OCI-LY3 (cell line): ENCODE data around the gene FRMD4A.

ENCODE experiments used
- EZH2phosphoT487 ChIP-seq: fragments of 200-600 bp; shearing (Covaris generic); IDR thresholded peaks from 2 replicates; pipeline ENCODE4 v1.6.1; 2018; ENCODE audit warnings: antibody characterized with exemption, mixed run types, low read depth
- TF ChIP-seq, protein P1 (sequence below): fragments of 200-600, 300-600 bp; sonication (generic); IDR thresholded peaks from 2 replicates; pipeline ENCODE4 v1.5.1; 2014; ENCODE audit warnings: antibody characterized with exemption, low read length, low read depth

DNA sequence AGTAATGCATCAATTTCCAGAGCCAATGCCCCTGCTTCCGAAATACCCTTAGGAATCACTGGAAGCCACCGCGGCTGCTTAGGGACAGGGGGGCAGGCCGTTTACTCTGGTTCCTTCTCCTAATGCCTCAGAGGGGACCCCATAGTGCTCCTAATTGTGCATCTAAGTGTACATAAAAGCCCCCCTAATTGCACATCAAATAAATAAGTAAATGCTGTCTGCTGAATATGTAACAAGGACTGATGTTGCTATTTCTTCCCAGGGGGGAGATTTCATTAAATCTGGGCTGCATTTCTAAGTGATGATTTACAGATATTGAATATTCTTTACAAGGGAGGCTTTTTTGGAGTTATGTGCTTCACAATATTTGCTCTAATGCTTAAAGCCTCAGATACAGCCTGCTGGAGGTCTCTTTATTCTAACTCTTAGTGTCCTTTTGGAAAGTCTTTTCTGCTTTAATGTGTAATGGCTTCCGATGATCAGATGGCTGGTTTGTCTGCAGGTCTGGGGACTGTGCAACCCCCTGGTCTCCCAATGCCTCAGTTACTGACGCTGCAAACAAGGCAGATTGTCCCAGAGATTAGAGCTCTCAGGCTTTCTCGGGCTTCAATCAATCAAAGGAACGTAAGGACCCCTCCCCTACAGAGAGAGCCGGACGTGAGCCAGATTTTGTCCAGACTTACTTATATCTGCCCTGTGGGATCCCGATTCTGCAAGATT lies 601.0 kb downstream of the FRMD4A start:
- TF ChIP-seq, protein P1, sequence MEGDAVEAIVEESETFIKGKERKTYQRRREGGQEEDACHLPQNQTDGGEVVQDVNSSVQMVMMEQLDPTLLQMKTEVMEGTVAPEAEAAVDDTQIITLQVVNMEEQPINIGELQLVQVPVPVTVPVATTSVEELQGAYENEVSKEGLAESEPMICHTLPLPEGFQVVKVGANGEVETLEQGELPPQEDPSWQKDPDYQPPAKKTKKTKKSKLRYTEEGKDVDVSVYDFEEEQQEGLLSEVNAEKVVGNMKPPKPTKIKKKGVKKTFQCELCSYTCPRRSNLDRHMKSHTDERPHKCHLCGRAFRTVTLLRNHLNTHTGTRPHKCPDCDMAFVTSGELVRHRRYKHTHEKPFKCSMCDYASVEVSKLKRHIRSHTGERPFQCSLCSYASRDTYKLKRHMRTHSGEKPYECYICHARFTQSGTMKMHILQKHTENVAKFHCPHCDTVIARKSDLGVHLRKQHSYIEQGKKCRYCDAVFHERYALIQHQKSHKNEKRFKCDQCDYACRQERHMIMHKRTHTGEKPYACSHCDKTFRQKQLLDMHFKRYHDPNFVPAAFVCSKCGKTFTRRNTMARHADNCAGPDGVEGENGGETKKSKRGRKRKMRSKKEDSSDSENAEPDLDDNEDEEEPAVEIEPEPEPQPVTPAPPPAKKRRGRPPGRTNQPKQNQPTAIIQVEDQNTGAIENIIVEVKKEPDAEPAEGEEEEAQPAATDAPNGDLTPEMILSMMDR = no peak
- no peak for TF ChIP-seq EZH2phosphoT487
